Breast epithelium (tissue), 3 donors: ENCODE results near the gene WDFY2.

Experiments
- CTCF ChIP-seq, 3 donors: fragments of 450-650 bp; IDR thresholded peaks; one replicate each; pipeline ENCODE4 v1.5.1; 2016 to 2017; ENCODE audit warnings: antibody characterized with exemption in 3 of 3, mild to moderate bottlenecking in 3 of 3, moderate library complexity in 3 of 3
- POLR2A ChIP-seq: fragments of 450-650 bp; IDR thresholded peaks from one replicate; pipeline ENCODE4 v1.6.1; 2016; ENCODE audit warnings: antibody characterized with exemption, mild to moderate bottlenecking, moderate library complexity

- TF ChIP-seq CTCF (IDR thresholded peaks at IDR 0.05) (no peak), POLR2A (no peak)
Measured at GRCh38 chr13:51727634-51728274, 143.5 kb downstream of the WDFY2 start.
